ENCODE results near the gene ARF4. TPM values are rescaled to one million over a fixed set of nuclear protein-coding genes. Genes with fewer than 3 reads are reported as not detected.
"Not testable (repeated sequence)": the region's sequence is repeated elsewhere in the genome, so short reads cannot be mapped to it uniquely, and the experiment has no call there.

ARF4 gene
- 10 to 100 TPM; 67.4 to 67.8 TPM for total RNA-seq

DNA sequence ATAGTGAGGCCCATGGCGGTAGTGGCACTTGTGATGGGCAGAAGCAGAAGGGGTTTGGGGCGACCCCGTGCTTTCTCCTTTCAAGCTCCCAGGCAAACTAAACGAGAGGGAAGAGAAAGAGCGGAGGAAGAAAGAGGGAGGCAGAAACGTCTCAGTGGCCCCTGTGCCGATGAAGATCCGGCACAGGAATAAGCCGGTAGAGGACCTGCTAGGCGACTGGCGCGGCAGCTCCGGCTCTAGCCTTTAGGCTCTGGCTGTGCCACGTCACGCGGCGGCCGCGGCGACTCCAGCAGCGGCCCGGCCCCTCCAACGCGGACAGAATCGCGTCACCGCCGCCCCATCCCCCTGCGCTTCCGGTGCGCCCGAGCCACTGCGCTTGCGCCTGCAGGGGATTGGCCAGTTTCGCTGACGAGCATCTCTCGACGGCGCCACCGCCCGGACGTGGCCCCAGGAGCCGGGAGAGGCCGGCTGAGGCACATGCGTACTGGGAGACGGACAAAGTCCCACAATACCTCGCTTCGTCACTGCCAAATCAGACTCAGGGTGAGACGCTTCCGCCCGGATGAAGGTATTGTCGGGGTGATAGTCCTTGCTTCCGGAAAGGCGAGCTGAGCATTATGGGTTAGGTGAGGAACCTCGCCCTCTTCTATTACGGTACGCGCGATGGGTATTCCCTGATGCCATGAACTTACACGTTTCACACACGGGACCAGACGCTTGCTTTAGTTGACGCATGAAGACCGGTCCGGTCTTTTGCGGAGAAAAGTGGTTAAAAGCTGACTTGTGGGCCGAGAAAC is at the start of gene ARF4:
ARF4 (minus strand) TSS at position 218 of the 797 bp plus-strand sequence; CDS start at position 14, 204 bp downstream.
- Mint-ChIP-seq H3K36me3 (peaks cover 34% of the 10 kb centered on the region), H3K4me3 (peak within 1 kb of the TSS; percentile 94), H3K4me1 (peaks cover 35% of the 10 kb centered on the region), H3K27ac (peak within 1 kb of the TSS; percentile 100), H3K27me3 (no peaks in the 10 kb centered on the region), H3K9me3 (no peaks in the 10 kb centered on the region)
- peak; percentile 100 for DNase-seq

DNA sequence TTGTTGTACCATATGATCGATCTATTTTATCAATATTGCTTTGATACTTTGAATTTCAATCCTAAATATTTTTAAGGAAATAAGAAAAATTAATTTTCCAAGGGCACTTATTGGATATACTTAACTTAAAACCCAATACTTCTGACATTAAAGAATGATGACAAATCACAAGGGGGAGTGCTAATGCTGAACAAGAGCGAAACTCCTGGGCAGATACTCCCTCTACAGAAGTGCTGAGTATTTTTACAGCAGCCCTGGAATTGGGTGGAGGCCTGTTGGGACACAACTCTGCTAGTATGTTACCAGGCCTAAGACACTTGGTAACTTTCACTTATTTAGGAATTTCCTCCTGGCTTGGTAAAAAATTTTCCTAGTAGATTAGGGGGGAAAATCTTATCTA is 49.6 kb upstream of the ARF4 start:
- Mint-ChIP-seq H3K36me3 (peaks cover 45% of the 10 kb centered on the region), H3K27me3 (no peaks in the 10 kb centered on the region), H3K9me3 (peaks cover 14% of the 10 kb centered on the region), H3K27ac (peak overlapping the region; percentile 44), H3K4me3 (no peak overlapping the region), H3K4me1 (peaks cover 9% of the 10 kb centered on the region)
- no peak for DNase-seq

DNA sequence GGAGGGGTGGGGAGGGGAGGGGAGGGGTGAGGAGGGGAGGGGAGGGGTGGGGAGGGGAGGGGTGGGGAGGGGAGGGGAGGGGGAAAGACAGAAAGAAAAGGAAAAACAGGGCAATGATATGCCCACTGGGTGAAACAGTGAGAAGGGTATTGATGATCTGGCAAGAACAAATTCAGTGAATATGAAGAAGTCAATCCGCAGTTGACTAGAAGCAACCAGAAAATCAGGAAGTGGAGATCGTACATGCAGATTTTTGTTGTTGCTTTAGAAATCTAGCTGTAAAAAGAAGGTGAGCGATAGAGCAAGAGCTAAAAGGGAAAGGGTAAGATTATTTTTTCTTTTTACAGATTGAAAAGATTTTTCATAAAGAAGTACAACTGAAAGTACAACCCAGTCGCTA is 47.6 kb upstream of the ARF4 start:
- H3K27ac Mint-ChIP-seq = no peak overlapping the region
- peaks cover 13% of the 10 kb centered on the region for H3K9me3 Mint-ChIP-seq
- no peak overlapping the region for H3K4me3 Mint-ChIP-seq
- no peak for DNase-seq
- peaks cover 9% of the 10 kb centered on the region for H3K4me1 Mint-ChIP-seq
- H3K27me3 Mint-ChIP-seq = no peaks in the 10 kb centered on the region
- peaks cover 37% of the 10 kb centered on the region for H3K36me3 Mint-ChIP-seq

DNA sequence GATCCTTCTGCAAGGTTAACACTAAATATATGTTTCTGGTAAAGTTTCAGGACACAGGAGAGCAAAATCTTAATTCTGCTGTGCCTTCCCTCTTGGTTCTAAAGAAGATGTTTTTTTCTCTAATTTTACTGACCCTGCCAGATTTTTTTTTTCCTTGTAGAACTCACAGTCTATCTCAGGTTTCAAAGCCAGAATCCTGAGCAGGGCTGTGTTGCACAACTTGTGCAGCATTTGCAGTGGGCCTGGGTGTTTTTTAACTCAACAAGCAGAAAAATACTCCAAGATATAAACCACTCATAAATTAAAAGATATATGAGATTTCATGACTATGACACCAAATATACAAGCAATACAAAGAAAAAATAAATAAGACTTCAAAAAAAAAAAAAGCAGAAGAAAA is 40.2 kb upstream of the ARF4 start:
- Mint-ChIP-seq H3K36me3 (peaks cover 19% of the 10 kb centered on the region), H3K9me3 (no peaks in the 10 kb centered on the region), H3K27me3 (no peaks in the 10 kb centered on the region)

DNA sequence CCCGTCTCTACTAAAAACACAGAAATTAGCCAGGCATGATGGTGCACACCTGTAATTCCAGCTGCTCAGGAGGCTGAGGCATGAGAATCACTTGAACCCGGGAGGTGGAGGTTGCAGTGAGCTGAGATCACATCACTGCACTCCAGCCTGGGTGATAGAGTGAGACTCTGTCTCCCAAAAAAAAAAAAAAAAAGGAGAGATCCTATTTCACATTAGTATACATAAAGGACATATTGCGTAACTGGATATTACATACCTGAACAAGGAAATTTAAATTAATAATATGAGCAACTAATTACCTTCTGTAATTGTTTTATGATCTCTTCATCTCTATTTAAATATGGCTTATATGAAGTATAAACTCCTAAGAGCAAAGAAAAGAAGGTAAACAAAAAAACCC is 37.1 kb upstream of the ARF4 start:
- not testable (repeated sequence) for H3K27ac Mint-ChIP-seq, H3K9me3 Mint-ChIP-seq, H3K4me3 Mint-ChIP-seq, H3K4me1 Mint-ChIP-seq, DNase-seq, H3K27me3 Mint-ChIP-seq
- peaks cover 13% of the 10 kb centered on the region for H3K36me3 Mint-ChIP-seq

More for the DNA sequence above, 40.2 kb upstream of the ARF4 start:
- Mint-ChIP-seq H3K27ac (no peak overlapping the region), H3K4me3 (no peak overlapping the region), H3K4me1 (no peaks in the 10 kb centered on the region)
- DNase-seq = no peak

DNA sequence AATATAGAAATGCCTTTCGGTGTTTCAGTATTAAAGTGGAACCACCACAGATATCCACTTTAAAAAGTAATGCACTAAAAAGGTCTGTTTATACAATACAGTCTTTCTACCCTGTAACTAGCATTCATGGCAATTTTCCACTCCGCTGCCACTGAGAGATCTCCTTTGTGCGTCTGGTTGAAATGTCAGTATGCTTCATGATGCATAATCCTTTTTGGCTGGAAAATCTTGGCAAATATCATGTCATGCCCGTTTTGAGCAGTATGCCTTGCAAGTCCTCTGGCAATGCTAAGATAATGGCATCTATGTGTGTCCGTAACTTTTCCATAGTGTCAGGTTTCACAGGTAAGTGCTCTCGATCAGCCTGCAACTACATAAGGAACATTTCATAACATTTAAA is 30.8 kb upstream of the ARF4 start:
- no peaks in the 10 kb centered on the region for H3K9me3 Mint-ChIP-seq
- no peak overlapping the region for H3K4me3 Mint-ChIP-seq
- H3K4me1 Mint-ChIP-seq = no peaks in the 10 kb centered on the region
- H3K27ac Mint-ChIP-seq = no peak overlapping the region
- no peak for DNase-seq
- H3K27me3 Mint-ChIP-seq = no peaks in the 10 kb centered on the region
- H3K36me3 Mint-ChIP-seq = peaks cover 14% of the 10 kb centered on the region

DNA sequence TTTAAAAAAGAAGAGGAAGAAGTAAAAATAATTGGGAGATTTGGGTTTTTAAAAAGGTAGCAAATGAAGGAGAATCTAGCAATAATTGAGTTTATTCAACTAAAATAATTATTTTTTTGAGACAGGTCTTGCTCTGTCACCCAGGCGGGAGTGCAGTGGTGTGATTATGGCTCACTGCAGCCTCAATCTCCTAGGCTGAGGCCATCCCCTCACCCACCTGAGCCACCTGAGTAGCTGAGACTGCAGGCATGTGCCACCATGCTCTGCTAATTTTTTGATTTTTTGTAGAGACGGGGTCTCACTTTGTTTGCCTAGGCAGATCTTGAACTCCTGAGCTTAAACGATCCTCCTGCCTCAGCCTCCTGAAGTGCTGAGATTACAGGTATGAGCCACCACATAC is 27.7 kb upstream of the ARF4 start:
- Mint-ChIP-seq H3K27me3 (no peaks in the 10 kb centered on the region), H3K9me3 (no peaks in the 10 kb centered on the region), H3K4me1 (peaks cover 1% of the 10 kb centered on the region), H3K4me3 (no peak overlapping the region), H3K36me3 (peaks cover 20% of the 10 kb centered on the region), H3K27ac (no peak overlapping the region)
- DNase-seq = no peak

DNA sequence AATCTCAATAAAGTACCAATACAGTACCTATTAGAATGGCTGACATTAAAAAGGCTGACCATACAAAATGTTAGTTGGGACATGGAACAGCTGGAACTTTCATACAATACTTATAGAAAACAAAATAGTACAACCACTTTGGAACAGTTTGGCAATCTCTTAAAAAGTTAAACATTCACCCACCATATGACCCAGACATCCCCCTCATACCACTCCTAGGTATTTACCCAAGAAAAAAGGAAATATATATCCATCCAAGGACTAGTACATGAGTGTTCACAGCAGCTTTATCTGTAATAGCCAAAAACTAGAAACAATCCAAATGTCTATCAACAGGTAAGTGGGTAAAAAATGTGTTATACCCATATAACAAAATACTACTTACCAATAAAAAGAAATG is 25.2 kb upstream of the ARF4 start:
- Mint-ChIP-seq H3K9me3 (no peaks in the 10 kb centered on the region), H3K36me3 (peaks cover 16% of the 10 kb centered on the region)

DNA sequence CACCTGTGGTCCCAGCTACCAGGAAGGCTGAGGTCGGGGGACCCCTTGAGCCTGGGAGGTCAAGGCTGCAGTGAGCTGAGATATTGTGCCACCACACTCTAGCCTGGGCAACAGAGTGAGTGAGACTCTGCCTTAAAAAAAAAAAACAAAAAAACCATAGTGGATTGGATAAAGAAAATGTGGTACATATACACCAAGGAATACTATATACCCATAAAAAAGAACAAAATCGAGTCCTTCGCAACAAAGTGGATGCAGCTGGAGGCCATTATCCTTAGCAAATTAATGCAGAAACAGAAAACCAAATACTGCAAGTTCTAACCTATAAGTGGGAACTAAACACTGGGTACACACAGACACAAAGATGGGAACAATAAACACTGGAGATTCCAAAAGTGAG is 20.6 kb upstream of the ARF4 start:
- Mint-ChIP-seq H3K27ac (no peak overlapping the region), H3K4me3 (no peak overlapping the region), H3K4me1 (peaks cover 1% of the 10 kb centered on the region), H3K36me3 (peaks cover 4% of the 10 kb centered on the region), H3K27me3 (no peaks in the 10 kb centered on the region), H3K9me3 (no peaks in the 10 kb centered on the region)
- no peak for DNase-seq

More for the DNA sequence above, 25.2 kb upstream of the ARF4 start:
- no peak overlapping the region for H3K4me3 Mint-ChIP-seq
- peaks cover 1% of the 10 kb centered on the region for H3K4me1 Mint-ChIP-seq
- DNase-seq = no peak
- H3K27me3 Mint-ChIP-seq = no peaks in the 10 kb centered on the region
- no peak overlapping the region for H3K27ac Mint-ChIP-seq

DNA sequence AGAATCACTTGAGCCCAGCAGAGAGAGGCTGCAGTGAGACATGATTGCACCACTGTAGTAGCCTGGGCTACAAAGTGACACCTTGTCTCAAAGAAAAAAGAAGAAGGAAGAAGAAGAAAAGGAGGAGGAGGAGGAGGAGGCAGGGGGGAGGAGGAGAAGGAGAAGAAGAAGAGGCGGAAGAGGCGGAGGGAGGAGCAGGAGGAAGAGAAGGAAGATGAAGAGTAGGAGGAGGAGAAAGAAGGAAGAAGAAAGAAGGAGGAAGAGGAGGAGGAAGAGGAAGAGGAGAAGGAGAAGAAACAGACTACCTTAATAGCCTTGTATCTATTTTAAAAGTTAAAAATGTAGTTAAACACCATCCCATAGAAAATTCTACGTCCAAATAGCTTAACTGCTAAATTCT is 19.1 kb upstream of the ARF4 start:
- Mint-ChIP-seq H3K27me3 (no peaks in the 10 kb centered on the region), H3K4me1 (peaks cover 2% of the 10 kb centered on the region), H3K9me3 (no peaks in the 10 kb centered on the region), H3K27ac (no peak overlapping the region), H3K4me3 (no peak overlapping the region), H3K36me3 (peaks cover 7% of the 10 kb centered on the region)
- DNase-seq = no peak

DNA sequence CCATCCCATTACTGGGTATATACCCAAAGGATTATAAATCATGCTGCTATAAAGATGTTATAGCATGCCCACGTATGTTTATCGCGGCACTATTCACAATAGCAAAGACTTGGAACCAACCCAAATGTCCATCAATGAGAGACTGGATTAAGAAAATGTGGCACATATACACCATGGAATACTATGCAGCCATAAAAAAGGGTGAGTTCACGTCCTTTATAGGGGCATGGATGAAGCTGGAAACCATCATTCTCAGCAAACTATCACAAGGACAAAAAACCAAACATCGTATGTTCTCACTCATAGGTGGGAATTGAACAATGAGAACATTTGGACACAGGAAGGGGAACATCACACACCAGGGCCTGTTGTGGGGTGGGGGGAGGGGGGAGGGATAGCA is 14.7 kb upstream of the ARF4 start:
- H3K27ac Mint-ChIP-seq, H3K27me3 Mint-ChIP-seq, H3K4me3 Mint-ChIP-seq, H3K4me1 Mint-ChIP-seq, DNase-seq: not testable (repeated sequence)
- H3K9me3 Mint-ChIP-seq = peaks cover 17% of the 10 kb centered on the region
- peaks cover 33% of the 10 kb centered on the region for H3K36me3 Mint-ChIP-seq

DNA sequence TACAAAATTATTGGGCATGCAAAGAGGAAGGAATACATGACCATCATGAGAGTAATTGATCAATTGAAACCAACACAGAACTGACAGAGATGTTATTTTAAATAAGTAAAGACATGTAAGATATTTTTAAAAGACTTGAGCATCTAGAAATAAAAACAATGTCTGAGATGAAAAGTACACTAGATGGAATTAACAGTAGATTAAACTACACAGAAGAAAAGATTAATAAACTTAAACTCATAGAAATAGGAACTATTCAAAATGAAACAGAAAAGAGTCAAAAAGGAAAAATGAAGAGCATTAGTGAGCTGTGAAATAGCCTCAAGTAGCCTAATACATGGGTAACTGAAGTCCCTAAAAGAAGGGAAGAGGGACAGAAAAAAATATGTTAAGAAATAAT is 8.5 kb upstream of the ARF4 start:
- H3K27me3 Mint-ChIP-seq = no peaks in the 10 kb centered on the region
- H3K4me3 Mint-ChIP-seq = no peak overlapping the region
- H3K9me3 Mint-ChIP-seq = peaks cover 18% of the 10 kb centered on the region
- no peak overlapping the region for H3K27ac Mint-ChIP-seq
- no peaks in the 10 kb centered on the region for H3K4me1 Mint-ChIP-seq
- peaks cover 54% of the 10 kb centered on the region for H3K36me3 Mint-ChIP-seq
- no peak for DNase-seq

DNA sequence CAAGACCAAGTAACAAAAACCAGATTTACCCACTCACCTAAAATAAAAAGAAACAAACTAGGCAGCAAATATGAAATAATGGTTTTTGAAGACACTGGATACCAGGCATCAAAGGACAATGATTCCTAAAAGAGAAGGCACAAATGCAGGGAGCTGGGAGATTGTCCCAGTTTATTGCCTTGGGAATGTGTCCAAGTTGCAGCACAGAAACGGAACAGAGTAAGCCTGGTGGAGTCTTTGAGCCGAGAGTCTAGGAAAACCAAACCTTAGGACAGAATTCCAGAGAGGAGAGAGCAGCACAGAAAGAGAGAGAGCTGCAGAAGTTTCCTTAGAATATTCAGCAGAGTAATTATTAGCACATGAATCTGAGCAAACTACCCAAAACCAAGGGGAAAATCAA is 7.8 kb upstream of the ARF4 start:
- no peak for DNase-seq
- peaks cover 2% of the 10 kb centered on the region for H3K4me1 Mint-ChIP-seq
- H3K27ac Mint-ChIP-seq = no peak overlapping the region
- peaks cover 15% of the 10 kb centered on the region for H3K9me3 Mint-ChIP-seq
- no peaks in the 10 kb centered on the region for H3K27me3 Mint-ChIP-seq
- H3K4me3 Mint-ChIP-seq = no peak overlapping the region
- peaks cover 48% of the 10 kb centered on the region for H3K36me3 Mint-ChIP-seq

DNA sequence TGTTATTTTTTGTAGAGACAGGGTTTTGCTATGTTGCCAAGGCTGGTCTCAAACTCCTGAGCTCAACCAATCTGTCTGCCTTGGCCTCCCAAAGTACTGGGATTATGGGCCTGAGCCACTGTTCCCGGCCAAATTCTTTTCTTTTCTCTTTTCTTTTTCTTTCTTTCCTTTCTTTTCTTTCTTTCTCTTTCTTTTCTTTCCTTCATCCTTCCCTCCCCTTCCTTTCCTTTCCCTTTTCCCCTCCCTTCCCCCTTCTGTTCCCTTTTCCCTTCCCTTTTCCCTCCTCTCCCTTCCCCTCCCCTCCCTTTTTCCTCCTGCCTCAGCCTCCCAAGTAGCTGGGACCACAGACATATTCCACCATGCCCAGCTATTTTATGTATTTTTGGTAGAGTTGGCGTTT is 3.1 kb upstream of the ARF4 start:
- no peak for DNase-seq

DNA sequence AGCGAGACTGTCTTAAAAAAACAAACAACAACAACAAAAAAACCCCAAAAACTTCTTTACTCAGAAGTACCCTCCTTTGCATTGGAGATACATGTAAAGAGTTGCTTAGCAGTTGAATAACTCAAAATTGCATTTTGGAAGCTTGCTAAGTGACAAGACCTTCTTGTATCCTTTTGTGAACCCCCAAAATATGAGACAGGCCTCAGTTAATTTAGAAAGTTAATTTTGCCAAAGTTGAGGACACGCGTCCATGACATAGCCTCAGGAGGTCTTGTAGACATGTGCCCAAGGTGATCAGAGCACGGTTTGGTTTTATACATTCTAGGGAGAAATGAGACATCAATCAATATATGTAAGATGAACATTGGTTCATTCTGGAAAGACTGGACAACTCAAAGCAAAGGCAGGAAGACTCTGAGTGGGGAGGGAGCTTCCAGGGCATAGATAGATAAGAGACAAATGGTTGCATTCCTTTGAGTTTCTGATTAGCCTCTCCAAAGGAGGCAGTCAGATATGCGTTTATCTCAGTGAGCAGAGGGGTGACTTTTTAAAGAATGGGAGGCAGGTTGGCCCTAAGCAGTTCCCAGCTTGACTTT is 1.7 kb upstream of the ARF4 start:
- Mint-ChIP-seq H3K4me1 (peaks cover 26% of the 10 kb centered on the region), H3K27me3 (no peaks in the 10 kb centered on the region), H3K27ac (peak overlapping the region; percentile 100), H3K9me3 (no peaks in the 10 kb centered on the region), H3K36me3 (peaks cover 34% of the 10 kb centered on the region), H3K4me3 (peak overlapping the region; percentile 94)
- no peak for DNase-seq

More for the DNA sequence above, 3.1 kb upstream of the ARF4 start:
- Mint-ChIP-seq H3K4me3 (no peak overlapping the region), H3K27ac (no peak overlapping the region), H3K4me1 (peaks cover 14% of the 10 kb centered on the region), H3K27me3 (no peaks in the 10 kb centered on the region), H3K36me3 (peaks cover 31% of the 10 kb centered on the region), H3K9me3 (no peaks in the 10 kb centered on the region)
